HepG2 (cell line): ENCODE data around the gene ENGASE. TPM values are rescaled to one million over a fixed set of nuclear protein-coding genes. Genes with fewer than 3 reads are reported as not detected.

Experiments used
- ATAC-seq: fragments of 200-7000 bp; cut with Tn5 transposase; 3 replicates; pipeline ENCODE4 v1.9.1; 2020; ENCODE audit warnings: mild to moderate bottlenecking, moderate library complexity
- BruUV-seq: library from RNA; stranded (reverse); fragments of 400-500 nt; replicated peaks from 2 replicates; lab custom pipeline; 2021; lab: Mats Ljungman, UMichigan
- CTCF ChIA-PET: fragments of 300-600 bp; formaldehyde crosslinking; extraction: SDS; loops from one replicate; lab custom pipeline; 2021; ENCODE audit warnings: low total read pairs, inconsistent platforms, low intra/inter-chr PET ratio; lab: Yijun Ruan, JAX
- POLR2A ChIA-PET: fragments of 350-600 bp; sonication (Branson Sonifier 250); formaldehyde crosslinking; loops from one replicate; lab custom pipeline; 2020; ENCODE audit warnings: antibody characterized with exemption, inconsistent platforms; lab: Yijun Ruan, JAX
- DNase-seq: peaks from one replicate; pipeline ENCODE4 v3.0.0-alpha.2; 2015; ENCODE audit warnings: low spot score
- FAIRE-seq: peaks from 3 replicates; lab custom pipeline; 2011; peaks lifted over from hg19 to GRCh38; lab: Jason Lieb, UNC
- H2AFZ ChIP-seq: one replicate; pipeline ENCODE4 v1.6.1; 2011; ENCODE audit warnings: low read length, inconsistent platforms
- H3K27ac ChIP-seq: fragments of 300-600 bp; 3 replicates; pipeline ENCODE4 v1.8.0; 2011; ENCODE audit warnings: mixed run types, mild to moderate bottlenecking, mixed read lengths, low read length, inconsistent platforms; ENCODE audit not compliant: insufficient read depth; ENCODE audit errors: extremely low read length
- H3K27me3 ChIP-seq, 2 experiments: fragments of 200-600 bp in 1 of 2; 2 replicates in 1 of 2; 3 replicates in 1 of 2; pipeline versions ENCODE4 v1.6.0 to v1.8.0; 2011; ENCODE audit warnings: low read length in 2 of 2, mild to moderate bottlenecking in 2 of 2, moderate library complexity in 2 of 2, inconsistent platforms in 1 of 2; ENCODE audit not compliant: insufficient read depth in 2 of 2, control insufficient read depth in 1 of 2
- H3K36me3 ChIP-seq, 2 experiments: fragments of 200-600 bp in 1 of 2; replicated peaks in 1 of 2; 2 replicates in 1 of 2; 3 replicates in 1 of 2; pipeline versions ENCODE4 v1.5.1 to v1.8.0; 2011; ENCODE audit warnings: low read length in 2 of 2, inconsistent platforms in 1 of 2; ENCODE audit not compliant: insufficient read depth in 2 of 2, control insufficient read depth in 1 of 2
- H3K4me1 ChIP-seq: 2 replicates; pipeline ENCODE4 v1.5.1; 2012; ENCODE audit warnings: low read length, inconsistent platforms; ENCODE audit not compliant: insufficient read depth
- H3K4me2 ChIP-seq: 2 replicates; pipeline ENCODE4 v1.6.0; 2011; ENCODE audit warnings: low read depth, low read length, inconsistent platforms
- H3K4me3 ChIP-seq, 3 experiments: fragments of 200-600 bp in 1 of 3; sonication (generic), shearing (Covaris generic) in 1 of 3; replicated peaks in 1 of 3; 2 replicates each; pipeline ENCODE4 v1.5.1; 2011 to 2016; ENCODE audit warnings: low read length in 3 of 3, inconsistent platforms in 2 of 3, low read depth in 2 of 3, mild to moderate bottlenecking in 2 of 3, control low read depth in 1 of 3, mixed read lengths in 1 of 3; ENCODE audit not compliant: insufficient read depth in 1 of 3
- H3K79me2 ChIP-seq: one replicate; pipeline ENCODE4 v1.6.1; 2011; ENCODE audit warnings: low read length, inconsistent platforms; ENCODE audit not compliant: insufficient read depth
- H3K9ac ChIP-seq: 2 replicates; pipeline ENCODE4 v1.6.0; 2011; ENCODE audit warnings: mild to moderate bottlenecking, low read depth, low read length, inconsistent platforms; ENCODE audit not compliant: insufficient read depth
- H3K9me3 ChIP-seq: 2 replicates; pipeline ENCODE4 v1.5.1; 2012; ENCODE audit warnings: mild to moderate bottlenecking, low read length
- H4K20me1 ChIP-seq: 2 replicates; pipeline ENCODE4 v1.6.0; 2011; ENCODE audit warnings: inconsistent platforms, mild to moderate bottlenecking, low read length, moderate library complexity; ENCODE audit not compliant: insufficient read depth
- ZSCAN29 ChIP-seq: sonication (generic); formaldehyde crosslinking; conservative IDR thresholded peaks from 2 replicates; pipeline ENCODE4 v1.4.0; 2020; ENCODE audit warnings: mild to moderate bottlenecking, missing genetic modification reagents
- WGBS: methylation state at CpG from one replicate; pipeline ENCODE4 v1.1.6; 2017; ENCODE audit warnings: low lambda C conversion rate; 5-methylcytosine and 5-hydroxymethylcytosine counted together
- in situ Hi-C: cut with HindIII; loops from 2 replicates; pipeline ENCODE4 v1.10.0; 2017; ENCODE audit warnings: low pct_unique_long_range_greater_than_20kb; ENCODE audit not compliant: extremely low pct_ligation_motif_present
- intact Hi-C: fragments of 100-400 bp; cut with micrococcal nuclease; formaldehyde crosslinking; loops from one replicate; pipeline ENCODE4 v1.10.0; 2022; ENCODE audit not compliant: unreplicated experiment
- polyA plus RNA-seq, 8 experiments: library from polyadenylated mRNA; depleted of rRNA in 3 of 8; stranded (reverse) in 7 of 8; unstranded in 1 of 8; fragments of >200 nt; fragmentation: Illumina TruSeq in 4 of 8; extraction: Trizol in 4 of 8; gene quantifications; 2 replicates each; pipeline versions ENCODE4 v1.2.1 to v1.2.3, GENCODE V29; 2011 to 2016; ENCODE audit warnings: low read depth in 4 of 8, missing spikeins in 1 of 8, mixed read lengths in 1 of 8; ENCODE audit not compliant: insufficient read depth in 1 of 8
- total RNA-seq, 5 experiments: library from RNA; depleted of rRNA; stranded (reverse); fragments of >200 nt; fragmentation: Illumina TruSeq; extraction: Trizol; gene quantifications; 2 replicates each; pipeline ENCODE4 v1.2.3, GENCODE V29; 2016; ENCODE audit warnings: low read depth in 1 of 5
- TF ChIP-seq, protein P1 (sequence below): sonication (generic); formaldehyde crosslinking; IDR thresholded peaks from 2 replicates; pipeline ENCODE4 v1.4.0; 2020; ENCODE audit warnings: missing genetic modification reagents, borderline replicate concordance

ENGASE gene
- total and polyA plus RNA-seq, 2 of the 13 experiments (the other 11 are each of a cell fraction or from before 2014, with no cell fraction given) = 10.6 to 18.1 TPM

- no peak overlapping the region for H2AFZ ChIP-seq
- POLR2A ChIA-PET = no interaction called here
- no peak overlapping the region for H3K27ac ChIP-seq
- no peaks in the 10 kb centered on the region for H3K36me3 ChIP-seq
- no TSS peak for BruUV-seq
- TF ChIP-seq, protein P1, sequence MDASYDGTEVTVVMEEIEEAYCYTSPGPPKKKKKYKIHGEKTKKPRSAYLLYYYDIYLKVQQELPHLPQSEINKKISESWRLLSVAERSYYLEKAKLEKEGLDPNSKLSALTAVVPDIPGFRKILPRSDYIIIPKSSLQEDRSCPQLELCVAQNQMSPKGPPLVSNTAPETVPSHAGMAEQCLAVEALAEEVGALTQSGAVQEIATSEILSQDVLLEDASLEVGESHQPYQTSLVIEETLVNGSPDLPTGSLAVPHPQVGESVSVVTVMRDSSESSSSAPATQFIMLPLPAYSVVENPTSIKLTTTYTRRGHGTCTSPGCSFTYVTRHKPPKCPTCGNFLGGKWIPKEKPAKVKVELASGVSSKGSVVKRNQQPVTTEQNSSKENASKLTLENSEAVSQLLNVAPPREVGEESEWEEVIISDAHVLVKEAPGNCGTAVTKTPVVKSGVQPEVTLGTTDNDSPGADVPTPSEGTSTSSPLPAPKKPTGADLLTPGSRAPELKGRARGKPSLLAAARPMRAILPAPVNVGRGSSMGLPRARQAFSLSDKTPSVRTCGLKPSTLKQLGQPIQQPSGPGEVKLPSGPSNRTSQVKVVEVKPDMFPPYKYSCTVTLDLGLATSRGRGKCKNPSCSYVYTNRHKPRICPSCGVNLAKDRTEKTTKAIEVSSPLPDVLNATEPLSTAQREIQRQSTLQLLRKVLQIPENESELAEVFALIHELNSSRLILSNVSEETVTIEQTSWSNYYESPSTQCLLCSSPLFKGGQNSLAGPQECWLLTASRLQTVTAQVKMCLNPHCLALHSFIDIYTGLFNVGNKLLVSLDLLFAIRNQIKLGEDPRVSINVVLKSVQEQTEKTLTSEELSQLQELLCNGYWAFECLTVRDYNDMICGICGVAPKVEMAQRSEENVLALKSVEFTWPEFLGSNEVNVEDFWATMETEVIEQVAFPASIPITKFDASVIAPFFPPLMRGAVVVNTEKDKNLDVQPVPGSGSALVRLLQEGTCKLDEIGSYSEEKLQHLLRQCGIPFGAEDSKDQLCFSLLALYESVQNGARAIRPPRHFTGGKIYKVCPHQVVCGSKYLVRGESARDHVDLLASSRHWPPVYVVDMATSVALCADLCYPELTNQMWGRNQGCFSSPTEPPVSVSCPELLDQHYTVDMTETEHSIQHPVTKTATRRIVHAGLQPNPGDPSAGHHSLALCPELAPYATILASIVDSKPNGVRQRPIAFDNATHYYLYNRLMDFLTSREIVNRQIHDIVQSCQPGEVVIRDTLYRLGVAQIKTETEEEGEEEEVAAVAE (CRISPR knock-in tag) = no peak
- no peak for TF ChIP-seq ZSCAN29 (CRISPR knock-in tag)
- no peaks in the 10 kb centered on the region for H3K79me2 ChIP-seq
- no peak overlapping the region for H3K9ac ChIP-seq
- ATAC-seq (no peak), DNase-seq (no peak), FAIRE-seq (no peak)
- H3K4me1 ChIP-seq = peaks cover 19% of the 10 kb centered on the region
- CTCF ChIA-PET = no interaction called here
- H4K20me1 ChIP-seq = no peaks in the 10 kb centered on the region
- 2% methylated on average over 2 of the region's 2 CpGs for WGBS
- intact Hi-C loops (no loop called here), in situ Hi-C loops (no loop called here)
- peaks cover 16% of the 10 kb centered on the region for H3K9me3 ChIP-seq
- H3K27me3 ChIP-seq = peaks cover 6 to 34% of the 10 kb centered on the region in 2 experiments; a peak in 4 of 5 replicates
- no peak overlapping the region for H3K4me3 ChIP-seq
- no peak overlapping the region for H3K4me2 ChIP-seq
Measured at GRCh38 chr17:79054200-79054960, 20.2 kb upstream of the ENGASE start.
